H9 (cell line): Measurements from ENCODE around the gene ZNF764. TPM values are rescaled to one million over a fixed set of nuclear protein-coding genes. Genes with fewer than 3 reads are reported as not detected.
A peak's percentile ranks its signal among the peaks of the same experiment; 100 is the strongest.

Source experiments
- DNase-seq: peaks from one replicate; pipeline ENCODE4 v3.0.0-alpha.2; 2017
- H2AFZ ChIP-seq: one replicate; pipeline ENCODE4 v1.6.1; 2013; ENCODE audit warnings: mild to moderate bottlenecking, low read length, control low read depth, moderate library complexity
- H2AK5ac ChIP-seq: 2 replicates; pipeline ENCODE4 v1.6.1; 2013; ENCODE audit warnings: low read length, control low read depth, mixed read lengths; ENCODE audit not compliant: insufficient read length
- H2BK120ac ChIP-seq: one replicate; pipeline ENCODE4 v1.6.1; 2013; ENCODE audit warnings: low read depth, mild to moderate bottlenecking, low read length, control low read depth, inconsistent platforms; ENCODE audit not compliant: poor library complexity, severe bottlenecking
- H2BK12ac ChIP-seq: 2 replicates; pipeline ENCODE4 v1.6.1; 2013; ENCODE audit warnings: low read length, control low read depth, mixed read lengths, low read depth; ENCODE audit not compliant: insufficient read length
- H2BK15ac ChIP-seq: 2 replicates; pipeline ENCODE4 v1.6.1; 2013; ENCODE audit warnings: low read depth, low read length, control low read depth
- H2BK20ac ChIP-seq: one replicate; pipeline ENCODE4 v1.6.1; 2013; ENCODE audit warnings: low read depth, mild to moderate bottlenecking, low read length, control low read depth, inconsistent platforms; ENCODE audit not compliant: poor library complexity, severe bottlenecking
- H2BK5ac ChIP-seq: 2 replicates; pipeline ENCODE4 v1.6.1; 2013; ENCODE audit warnings: low read length, control low read depth, mixed read lengths; ENCODE audit not compliant: insufficient read length
- H3K14ac ChIP-seq: 2 replicates; pipeline ENCODE4 v1.6.1; 2013; ENCODE audit warnings: low read length, control low read depth; ENCODE audit not compliant: insufficient read depth
- H3K18ac ChIP-seq: 2 replicates; pipeline ENCODE4 v1.6.1; 2013; ENCODE audit warnings: low read depth, mild to moderate bottlenecking, mixed read lengths, low read length, control low read depth; ENCODE audit not compliant: insufficient read length
- H3K23ac ChIP-seq: 2 replicates; pipeline ENCODE4 v1.6.1; 2013; ENCODE audit warnings: low read length, control low read depth, mixed read lengths, low read depth; ENCODE audit not compliant: insufficient read length
- H3K23me2 ChIP-seq: 2 replicates; pipeline ENCODE4 v1.6.1; 2013; ENCODE audit warnings: low read depth, mild to moderate bottlenecking, mixed read lengths, low read length, control low read depth; ENCODE audit not compliant: insufficient read length, poor library complexity, severe bottlenecking
- H3K27ac ChIP-seq: 2 replicates; pipeline ENCODE4 v1.5.1; 2013; ENCODE audit warnings: low read length, control low read depth, mixed read lengths, low read depth; ENCODE audit not compliant: insufficient read length
- H3K27me3 ChIP-seq: 2 replicates; pipeline ENCODE4 v1.6.1; 2013; ENCODE audit warnings: low read length, control low read depth, inconsistent platforms; ENCODE audit not compliant: insufficient read depth
- H3K4ac ChIP-seq: 2 replicates; pipeline ENCODE4 v1.6.1; 2013; ENCODE audit warnings: low read depth, mild to moderate bottlenecking, control low read depth, inconsistent platforms, low read length, moderate library complexity
- H3K4me1 ChIP-seq: 2 replicates; pipeline ENCODE4 v1.6.1; 2013; ENCODE audit warnings: low read length, control low read depth, inconsistent platforms; ENCODE audit not compliant: insufficient read depth
- H3K4me2 ChIP-seq: 2 replicates; pipeline ENCODE4 v1.6.1; 2013; ENCODE audit warnings: low read length, control low read depth, mixed read lengths; ENCODE audit not compliant: insufficient read length, insufficient read depth
- H3K56ac ChIP-seq: 2 replicates; pipeline ENCODE4 v1.6.1; 2013; ENCODE audit warnings: low read depth, mild to moderate bottlenecking, mixed read lengths, low read length, control low read depth; ENCODE audit not compliant: insufficient read length
- H3K79me1 ChIP-seq: 2 replicates; pipeline ENCODE4 v1.6.1; 2013; ENCODE audit warnings: low read depth, mild to moderate bottlenecking, moderate library complexity, low read length, control low read depth, inconsistent platforms; ENCODE audit not compliant: insufficient read depth, poor library complexity, severe bottlenecking
- H3K79me2 ChIP-seq: 2 replicates; pipeline ENCODE4 v1.6.1; 2013; ENCODE audit warnings: low read length, control low read depth, inconsistent platforms; ENCODE audit not compliant: insufficient read depth
- H3K9ac ChIP-seq: 2 replicates; pipeline ENCODE4 v1.6.1; 2013; ENCODE audit warnings: low read length, control low read depth, mixed read lengths; ENCODE audit not compliant: insufficient read length; ENCODE audit errors: extremely low read depth
- H3K9me3 ChIP-seq: one replicate; pipeline ENCODE4 v1.6.1; 2013; ENCODE audit warnings: low read depth, low read length, inconsistent platforms; ENCODE audit not compliant: control insufficient read depth
- H3T11ph ChIP-seq: one replicate; pipeline ENCODE4 v1.6.1; 2013; ENCODE audit warnings: mild to moderate bottlenecking, low read length, control low read depth, inconsistent platforms
- H4K20me1 ChIP-seq: one replicate; pipeline ENCODE4 v1.6.1; 2013; ENCODE audit not compliant: control insufficient read depth, insufficient read length, insufficient read depth
- H4K5ac ChIP-seq: 2 replicates; pipeline ENCODE4 v1.6.1; 2013; ENCODE audit warnings: low read depth, mild to moderate bottlenecking, mixed read lengths, low read length, control low read depth; ENCODE audit not compliant: insufficient read length
- H4K8ac ChIP-seq: replicated peaks from 2 replicates; pipeline ENCODE4 v1.6.1; 2013; ENCODE audit warnings: low read length, control low read depth, mixed read lengths, low read depth; ENCODE audit not compliant: insufficient read length
- H4K91ac ChIP-seq: 2 replicates; pipeline ENCODE4 v1.6.1; 2013; ENCODE audit warnings: low read depth, mild to moderate bottlenecking, moderate library complexity, mixed read lengths, low read length, control low read depth; ENCODE audit not compliant: insufficient read length
- H3K27ac Mint-ChIP-seq, 3 experiments: 2 replicates in 2 of 3; 3 replicates in 1 of 3; pipeline ENCODE4 v1.8.0; 2020 to 2021; ENCODE audit warnings: mixed read lengths in 3 of 3, mild to moderate bottlenecking in 1 of 3, moderate library complexity in 1 of 3
- H3K27me3 Mint-ChIP-seq: 2 replicates; pipeline ENCODE4 v1.8.0; 2021; ENCODE audit warnings: low read depth, mild to moderate bottlenecking, moderate library complexity, mixed read lengths
- H3K36me3 Mint-ChIP-seq, 3 experiments: 2 replicates in 2 of 3; 3 replicates in 1 of 3; pipeline ENCODE4 v1.8.0; 2020 to 2021; ENCODE audit warnings: low read depth in 3 of 3, mixed read lengths in 3 of 3; ENCODE audit not compliant: insufficient read depth in 1 of 3
- H3K4me1 Mint-ChIP-seq, 2 experiments: 2 replicates each; pipeline ENCODE4 v1.8.0; 2020; ENCODE audit warnings: mixed read lengths in 2 of 2
- H3K4me3 Mint-ChIP-seq, 2 experiments: 2 replicates in 1 of 2; 3 replicates in 1 of 2; pipeline ENCODE4 v1.8.0; 2020 to 2021; ENCODE audit warnings: mild to moderate bottlenecking in 2 of 2, mixed read lengths in 2 of 2, moderate library complexity in 1 of 2
- H3K9me3 Mint-ChIP-seq, 2 experiments: 2 replicates in 1 of 2; 3 replicates in 1 of 2; pipeline ENCODE4 v1.8.0; 2020; ENCODE audit warnings: mild to moderate bottlenecking in 2 of 2, mixed read lengths in 2 of 2, moderate library complexity in 1 of 2
- CTCF ChIP-seq: fragments of 200-600 bp; sonication (generic); conservative IDR thresholded peaks from 3 replicates; pipeline ENCODE4 v1.8.0; 2021; ENCODE audit warnings: antibody characterized with exemption, mild to moderate bottlenecking
- WGBS: extraction: QIAGEN DNeasy Blood & Tissue Kit; methylation state at CpG from one replicate; pipeline ENCODE4 v1.1.7; 2013; ENCODE audit warnings: missing lambda C conversion rate, low lambda C conversion rate, mixed read lengths; ENCODE audit not compliant: insufficient read length; ENCODE audit errors: extremely low coverage; 5-methylcytosine and 5-hydroxymethylcytosine counted together
- total RNA-seq: library from RNA; stranded (reverse); gene quantifications from 2 replicates; pipeline ENCODE4 v1.2.1, GENCODE V29; 2021

Gene ZNF764
- total RNA-seq, 1 experiment from 2014 or later: 11.4 TPM

GRCh38 chr16:30571445-30572322 lies 13.5 kb upstream of the ZNF764 start, which contains the start of gene ZNF688:
Gene ZNF688, minus strand, starts transcription at chr16:30571714. Its CDS starts 85 bp downstream, at chr16:30571629.
- Mint-ChIP-seq H3K27me3 (peaks cover 7% of the 10 kb centered on the region), H3K36me3 (no peaks in the 10 kb centered on the region; a peak in 1 of 7 replicates), H3K9me3 (no peaks in the 10 kb centered on the region), H3K4me3 (peak within 1 kb of the TSS; percentile 83 to 95), H3K27ac (peak within 1 kb of the TSS; percentile 89 to 97 (median 91); a peak in 6 of 7 replicates), H3K4me1 (peaks cover 13% of the 10 kb centered on the region in 2 experiments)
- Histone ChIP-seq H4K5ac (no peak within 1 kb of the TSS), H3K4me2 (peak within 1 kb of the TSS; percentile 96), H3K79me1 (no peaks in the 10 kb centered on the region), H3K23ac (no peak within 1 kb of the TSS), H3T11ph (no peak within 1 kb of the TSS), H3K79me2 (no peaks in the 10 kb centered on the region), H2BK5ac (no peak within 1 kb of the TSS), H4K91ac (no peak within 1 kb of the TSS), H4K8ac (no peak within 1 kb of the TSS), H2AFZ (no peak within 1 kb of the TSS), H3K4ac (no peak within 1 kb of the TSS), H3K14ac (peak within 1 kb of the TSS; percentile 74), H3K56ac (no peak within 1 kb of the TSS), H2BK120ac (no peak within 1 kb of the TSS), H3K4me1 (no peaks in the 10 kb centered on the region; the same call in 1 of the 2 replicates), H3K23me2 (peaks cover 16% of the 10 kb centered on the region), H3K27ac (no peak within 1 kb of the TSS), H3K9ac (peak within 1 kb of the TSS; percentile 43), H3K27me3 (no peaks in the 10 kb centered on the region), H2BK20ac (no peak within 1 kb of the TSS), H3K9me3 (no peaks in the 10 kb centered on the region), H2AK5ac (no peak within 1 kb of the TSS), H3K18ac (peak within 1 kb of the TSS; percentile 18), H4K20me1 (no peaks in the 10 kb centered on the region), H2BK15ac (no peak within 1 kb of the TSS), H2BK12ac (no peak within 1 kb of the TSS)
- DNase-seq: peak; percentile 96
- WGBS: no CpG with 5 or more reads among the region's 67 CpGs
- TF ChIP-seq CTCF: no peak
